Prostate gland (tissue), 2 donors: Measurements from ENCODE around the gene SLC35D3. TPM values are rescaled to one million over a fixed set of nuclear protein-coding genes. Genes with fewer than 3 reads are reported as not detected.

Experiments
- DNase-seq: peaks from one replicate; pipeline ENCODE4 v3.0.0-alpha.2; 2019; ENCODE audit warnings: low spot score
- H3K27ac ChIP-seq, 2 donors: fragments of 200-600 bp; sonication (generic); 2 replicates each; pipeline ENCODE4 v1.5.1; 2017 to 2019
- H3K27me3 ChIP-seq: fragments of 200-600 bp; sonication (generic); replicated peaks from 2 replicates; pipeline ENCODE4 v1.5.1; 2019; ENCODE audit not compliant: insufficient read depth
- H3K36me3 ChIP-seq, 2 donors: fragments of 200-600 bp; sonication (generic); 1 replicate in 1 of 2; 2 replicates in 1 of 2; pipeline versions ENCODE4 v1.5.1 to v1.8.1; 2017 to 2019
- H3K4me1 ChIP-seq: fragments of 200-600 bp; sonication (generic); replicated peaks from 2 replicates; pipeline ENCODE4 v1.5.1; 2019
- H3K4me3 ChIP-seq, 2 donors: fragments of 200-600 bp; sonication (generic); 2 replicates each; pipeline ENCODE4 v1.5.1; 2017 to 2019
- H3K9me3 ChIP-seq: fragments of 200-600 bp; sonication (generic); 2 replicates; pipeline ENCODE4 v1.5.1; 2017
- CTCF ChIP-seq, 4 experiments: fragments of 200-600 bp in 2 of 4; fragments of 450-650 bp in 2 of 4; sonication (generic) in 2 of 4; IDR thresholded peaks; 1 replicate in 3 of 4; 2 replicates in 1 of 4; pipeline ENCODE4 v1.5.1; 2016 to 2019; ENCODE audit warnings: antibody characterized with exemption in 4 of 4, mild to moderate bottlenecking in 2 of 4, moderate library complexity in 2 of 4
- POLR2A ChIP-seq: fragments of 450-650 bp; IDR thresholded peaks from one replicate; pipeline ENCODE4 v1.6.1; 2016; ENCODE audit warnings: antibody characterized with exemption, mild to moderate bottlenecking
- POLR2AphosphoS5 ChIP-seq: sonication (generic); formaldehyde crosslinking; IDR thresholded peaks from one replicate; pipeline ENCODE4 v1.6.1; 2017; ENCODE audit warnings: antibody characterized with exemption
- WGBS: methylation state at CpG from one replicate; pipeline ENCODE4 v1.1.5; 2018; 5-methylcytosine and 5-hydroxymethylcytosine counted together
- intact Hi-C: fragments of 100-400 bp; cut with DNase I; formaldehyde crosslinking; loops from one replicate; pipeline ENCODE4 v1.14.2; 2022
- total RNA-seq, 2 donors: library from RNA; depleted of rRNA; stranded (reverse); fragments of >200 nt; gene quantifications; one replicate each; pipeline ENCODE4 v1.1.0, GENCODE V29; 2016

SLC35D3 gene
- total RNA-seq, 2 donors from 2014 or later = 0.23 TPM; not detected in 1

GRCh38 chr6:136923116-136923953 lies 1.2 kb downstream of the SLC35D3 start:
- no peak overlapping the region for H3K27ac ChIP-seq
- TF ChIP-seq POLR2A (no peak), POLR2AphosphoS5 (no peak), CTCF (IDR thresholded peaks at IDR 0.05) (no peak)
- DNase-seq = no peak
- H3K4me1 ChIP-seq = peaks cover 11% of the 10 kb centered on the region
- H3K36me3 ChIP-seq = no peaks in the 10 kb centered on the region
- intact Hi-C loops = no loop called here
- WGBS = 15% methylated on average over 62 of the region's 65 CpGs
- H3K27me3 ChIP-seq = peaks cover 16% of the 10 kb centered on the region
- no peaks in the 10 kb centered on the region for H3K9me3 ChIP-seq
- no peak overlapping the region for H3K4me3 ChIP-seq

GRCh38 chr6:136923954-136924673 lies 2.0 kb downstream of the SLC35D3 start:
- 75% methylated on average over 39 of the region's 40 CpGs for WGBS
- H3K9me3 ChIP-seq = no peaks in the 10 kb centered on the region
- no peak overlapping the region for H3K4me3 ChIP-seq
- H3K36me3 ChIP-seq = no peaks in the 10 kb centered on the region
- no peak for DNase-seq
- peaks cover 16% of the 10 kb centered on the region for H3K27me3 ChIP-seq
- no peak overlapping the region for H3K27ac ChIP-seq
- intact Hi-C loops = no loop called here
- TF ChIP-seq POLR2A (no peak), POLR2AphosphoS5 (no peak), CTCF (IDR thresholded peaks at IDR 0.05) (no peak)
- H3K4me1 ChIP-seq = peaks cover 11% of the 10 kb centered on the region

GRCh38 chr6:136926383-136926782 lies 4.3 kb downstream of the SLC35D3 start:
- 97% methylated on average over 2 of the region's 2 CpGs for WGBS
- Histone ChIP-seq H3K27me3 (peaks cover 13% of the 10 kb centered on the region), H3K4me1 (peaks cover 8% of the 10 kb centered on the region), H3K4me3 (no peak overlapping the region), H3K27ac (no peak overlapping the region), H3K9me3 (no peaks in the 10 kb centered on the region), H3K36me3 (no peaks in the 10 kb centered on the region)
- no peak for DNase-seq
- TF ChIP-seq POLR2A (no peak), POLR2AphosphoS5 (no peak), CTCF (IDR thresholded peaks at IDR 0.05) (no peak)
- intact Hi-C loops = no loop called here

- H3K4me3 ChIP-seq = no peak overlapping the region
- intact Hi-C loops = no loop called here
- DNase-seq = no peak
- H3K4me1 ChIP-seq = peaks cover 4% of the 10 kb centered on the region
- peaks cover 10% of the 10 kb centered on the region for H3K27me3 ChIP-seq
- TF ChIP-seq POLR2AphosphoS5 = no peak
- TF ChIP-seq CTCF (IDR thresholded peaks at IDR 0.05) = no peak
- TF ChIP-seq POLR2A = no peak
- WGBS = 81% methylated on average over 3 of the region's 3 CpGs
- no peaks in the 10 kb centered on the region for H3K36me3 ChIP-seq
- no peak overlapping the region for H3K27ac ChIP-seq
- H3K9me3 ChIP-seq = no peaks in the 10 kb centered on the region
Measured at GRCh38 chr6:136927292-136927691, 5.2 kb downstream of the SLC35D3 start.
